OCI-LY1 (cell line): ENCODE data around the gene HOMER1.

Source experiments
- CTCF ChIP-seq: fragments of 200-600 bp; sonication (generic), shearing (Covaris generic); IDR thresholded peaks from 2 replicates; pipeline ENCODE4 v1.5.1; 2017; ENCODE audit warnings: mild to moderate bottlenecking, antibody characterized with exemption, low read length, moderate library complexity, mixed read lengths
- EZH2 ChIP-seq: fragments of 200-600 bp; sonication (generic), shearing (Covaris generic); IDR thresholded peaks from 2 replicates; pipeline ENCODE4 v1.8.0; 2017; ENCODE audit warnings: borderline replicate concordance, mixed run types, mild to moderate bottlenecking, antibody characterized with exemption, low read length, moderate library complexity, mixed read lengths

GRCh38 chr5:79490323-79490936, 23.5 kb downstream of the HOMER1 start:
- TF ChIP-seq CTCF (no peak), EZH2 (no peak)
